HG03159 (cell line): Measurements from ENCODE around the gene KRTAP4-2.
"Not testable (repeated sequence)": the region's sequence is repeated elsewhere in the genome, so short reads cannot be mapped to it uniquely, and the experiment has no call there.

Experiments
- ATAC-seq: cut with Tn5 transposase; IDR thresholded peaks from one replicate; pipeline ENCODE4 v1.9.1; 2021; ENCODE audit warnings: mild to moderate bottlenecking, moderate library complexity; ENCODE audit not compliant: unreplicated experiment

The KRTAP4-2 gene

GRCh38 chr17:41163828-41164227 lies 14.2 kb downstream of the KRTAP4-2 start:
- no peak for ATAC-seq

GRCh38 chr17:41160648-41161047 lies 17.4 kb downstream of the KRTAP4-2 start, which contains the start of gene KRTAP4-4:
KRTAP4-4 (minus strand) TSS chr17:41160748; CDS start chr17:41160691, 57 bp downstream.
- no peak for ATAC-seq

- not testable (repeated sequence) for ATAC-seq
These were observed 17.8 kb downstream of the KRTAP4-2 start for GRCh38 chr17:41160190-41160589.

- ATAC-seq = no peak
These were observed 24.2 kb downstream of the KRTAP4-2 start for GRCh38 chr17:41153856-41154255.

DNA sequence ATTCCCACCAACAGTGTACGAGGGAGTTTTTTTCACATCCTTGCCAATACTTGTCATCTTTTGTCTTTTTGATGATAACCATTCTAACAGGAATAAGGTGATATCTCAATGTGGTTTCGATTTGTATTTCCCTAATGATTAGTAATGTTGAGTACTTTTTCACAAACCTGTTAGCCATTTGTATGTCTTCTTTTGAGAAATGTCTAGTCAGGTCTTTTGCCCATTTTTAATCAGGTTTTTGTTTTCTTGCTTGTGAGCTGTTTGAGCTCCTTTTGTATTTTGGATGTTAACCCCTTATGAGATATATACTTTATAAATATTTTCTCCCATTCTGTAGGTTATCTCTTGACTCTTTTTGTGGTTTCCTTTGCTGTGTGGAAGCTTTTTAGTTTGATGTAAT lies 26.5 kb downstream of the KRTAP4-2 start:
- no peak for ATAC-seq

DNA sequence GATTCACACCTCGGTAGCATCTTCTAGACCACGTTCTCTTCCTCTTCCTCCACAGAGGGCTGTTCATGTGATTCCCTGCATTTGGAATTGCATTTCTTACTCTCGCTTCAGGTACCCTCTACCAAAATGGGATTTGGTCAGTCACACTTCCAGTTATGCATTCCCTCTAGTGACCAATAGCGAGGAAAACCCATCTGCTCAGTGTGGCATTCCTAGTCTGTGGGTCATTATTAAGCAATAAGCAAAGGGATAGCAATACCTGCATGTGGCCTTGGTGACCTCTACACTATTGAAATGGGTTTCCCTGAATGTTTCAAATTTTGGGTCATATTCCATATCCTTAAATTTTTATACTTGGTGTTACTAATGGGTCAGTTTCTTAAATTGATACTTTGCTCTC lies 28.0 kb downstream of the KRTAP4-2 start:
- no peak for ATAC-seq

- ATAC-seq = no peak
These were observed 28.4 kb downstream of the KRTAP4-2 start, which contains the start of gene KRTAP4-5 for GRCh38 chr17:41149652-41149985. KRTAP4-5 (minus strand) TSS chr17:41149825; CDS start chr17:41149767, 58 bp downstream.

- ATAC-seq = not testable (repeated sequence)
These were observed 28.9 kb downstream of the KRTAP4-2 start for GRCh38 chr17:41148971-41149651.

- no peak for ATAC-seq
These were observed 30.4 kb downstream of the KRTAP4-2 start for GRCh38 chr17:41147531-41148204.

- ATAC-seq = no peak
These were observed 32.8 kb downstream of the KRTAP4-2 start for GRCh38 chr17:41145261-41145660.

- ATAC-seq = no peak
These were observed 33.2 kb downstream of the KRTAP4-2 start for GRCh38 chr17:41144846-41145245.

DNA sequence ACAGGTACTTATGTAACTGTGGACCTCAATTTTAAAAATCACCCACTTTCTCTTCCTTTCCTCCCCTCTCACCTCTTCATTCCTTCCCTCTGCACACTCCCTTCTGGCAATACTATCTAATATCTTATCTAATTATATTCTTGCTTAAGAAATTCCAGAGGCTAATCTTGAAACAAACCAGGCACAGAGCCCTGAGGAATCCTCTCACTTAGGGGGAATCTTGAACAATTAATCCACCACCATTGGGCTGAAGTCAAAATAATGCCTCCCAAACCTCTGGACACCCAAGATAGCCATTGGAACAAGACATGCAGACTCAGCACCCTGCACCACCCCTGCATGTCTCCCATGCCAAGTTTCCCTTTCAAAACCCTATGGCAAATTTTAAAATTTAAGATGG lies 36.7 kb downstream of the KRTAP4-2 start:
- ATAC-seq = no peak

- ATAC-seq = no peak
These were observed 37.5 kb downstream of the KRTAP4-2 start, which contains the start of gene KRTAP4-6 for GRCh38 chr17:41140360-41141131. KRTAP4-6 (minus strand) TSS chr17:41140544; CDS start chr17:41140487, 57 bp downstream.

- not testable (repeated sequence) for ATAC-seq
These were observed 38.2 kb downstream of the KRTAP4-2 start for GRCh38 chr17:41139865-41140264.

DNA sequence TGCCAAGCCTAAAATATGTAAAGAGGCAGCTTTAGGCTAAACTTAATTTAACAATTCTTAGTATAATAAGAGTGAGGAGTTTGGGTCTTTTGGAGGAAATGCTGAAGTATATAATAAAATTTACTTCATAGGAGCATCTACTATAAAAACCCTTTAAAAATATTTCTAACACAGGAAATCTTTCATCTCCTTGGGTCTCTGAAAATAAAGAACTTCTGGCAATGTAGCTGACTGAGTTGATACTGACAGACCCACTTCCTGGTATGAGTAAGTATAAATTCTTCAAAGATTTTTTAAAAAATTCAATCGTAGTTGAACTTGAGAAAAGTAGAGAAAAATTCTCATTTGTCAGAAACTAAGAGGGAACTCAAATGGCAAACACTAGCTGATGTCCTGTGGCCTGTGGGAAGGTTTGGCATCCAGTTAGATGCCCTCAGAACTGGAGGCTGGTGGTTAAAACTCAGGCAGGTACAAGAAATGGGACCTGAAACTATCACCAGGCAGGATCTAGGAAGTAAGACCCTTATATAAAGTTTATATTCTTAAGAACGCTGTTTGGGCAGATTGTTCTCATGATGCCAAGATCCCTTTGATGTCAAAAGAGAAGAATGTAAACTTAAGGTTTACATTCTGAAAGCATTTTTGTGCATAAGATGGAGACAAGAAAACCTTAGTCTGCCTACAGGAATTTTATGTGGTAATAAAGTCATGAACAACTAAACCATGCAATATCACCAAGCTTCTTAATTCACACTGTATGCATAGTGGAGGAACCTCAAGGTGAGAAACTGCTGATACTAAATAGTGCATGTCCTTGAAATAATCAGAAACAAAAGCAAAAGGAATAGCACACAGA lies 43.9 kb downstream of the KRTAP4-2 start:
- ATAC-seq = no peak

DNA sequence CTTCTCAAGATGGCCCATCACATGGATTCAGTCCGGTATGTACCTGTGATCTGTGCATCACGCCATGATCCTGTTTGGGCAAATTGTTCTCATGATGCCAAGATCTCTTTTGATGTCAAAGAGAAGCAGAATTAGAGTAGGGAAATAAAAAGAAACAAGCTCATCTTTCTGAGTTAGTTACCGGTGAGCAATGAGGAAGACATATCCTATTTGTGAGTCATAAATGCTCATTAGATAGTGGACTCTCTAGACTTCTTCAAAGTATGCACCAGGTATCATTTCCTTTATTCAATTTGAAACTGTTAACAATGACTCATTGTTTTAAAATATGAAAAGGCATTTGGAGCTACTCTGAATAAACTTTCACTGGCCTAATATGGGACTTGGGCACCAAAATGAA lies 46.0 kb downstream of the KRTAP4-2 start:
- no peak for ATAC-seq
